Effector memory CD4-positive, alpha-beta T cell (primary cell): ENCODE results near the gene MIA2.
"Not testable (repeated sequence)": the region's sequence is repeated elsewhere in the genome, so short reads cannot be mapped to it uniquely, and the experiment has no call there.

ENCODE experiments used
- DNase-seq, 3 donors: peaks; one replicate each; pipeline ENCODE4 v3.0.0-alpha.2; 2020
- H3K27ac ChIP-seq: 2 replicates; pipeline ENCODE4 v1.7.0; 2013; ENCODE audit warnings: mild to moderate bottlenecking, low read length, moderate library complexity; ENCODE audit not compliant: insufficient read depth, poor library complexity, severe bottlenecking
- H3K27me3 ChIP-seq: replicated peaks from 2 replicates; pipeline ENCODE4 v1.7.0; 2013; ENCODE audit warnings: mild to moderate bottlenecking, low read length; ENCODE audit not compliant: insufficient read depth, control insufficient read depth, poor library complexity, severe bottlenecking
- H3K36me3 ChIP-seq: 2 replicates; pipeline ENCODE4 v1.7.0; 2013; ENCODE audit warnings: mild to moderate bottlenecking, low read length, moderate library complexity; ENCODE audit not compliant: control insufficient read depth, insufficient read depth
- H3K4me1 ChIP-seq: 2 replicates; pipeline ENCODE4 v1.7.0; 2013; ENCODE audit warnings: low read length, mild to moderate bottlenecking; ENCODE audit not compliant: control insufficient read depth, insufficient read depth, poor library complexity, severe bottlenecking
- H3K4me3 ChIP-seq: 2 replicates; pipeline ENCODE4 v1.7.0; 2013; ENCODE audit warnings: low read length, low read depth, mild to moderate bottlenecking; ENCODE audit not compliant: insufficient read depth, poor library complexity, severe bottlenecking
- H3K9me3 ChIP-seq: 2 replicates; pipeline ENCODE4 v1.7.0; 2013; ENCODE audit warnings: mild to moderate bottlenecking, low read length, moderate library complexity; ENCODE audit not compliant: control insufficient read depth

Gene MIA2

DNA sequence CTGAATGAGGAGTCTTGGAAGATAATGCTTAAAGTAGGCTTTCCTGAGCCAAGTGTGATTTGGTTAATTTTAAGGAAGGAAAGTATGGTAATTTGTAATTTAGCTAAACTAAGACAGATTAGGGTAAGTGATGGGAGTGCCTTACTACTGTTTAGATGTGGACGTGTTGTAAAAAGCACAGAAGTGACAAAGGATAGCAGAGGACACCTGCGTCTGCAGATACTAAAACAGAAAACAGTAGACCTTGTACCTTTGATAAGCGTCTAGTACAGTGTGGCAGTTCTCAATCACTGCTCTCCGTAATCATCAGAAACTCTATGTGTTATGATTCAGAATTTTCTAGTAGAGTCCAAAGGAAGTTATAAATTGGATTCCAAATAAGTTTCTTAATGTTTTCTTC, 58.0 kb downstream of the MIA2 start:
- no peak overlapping the region for H3K27ac ChIP-seq
- peaks cover 29% of the 10 kb centered on the region for H3K36me3 ChIP-seq
- no peaks in the 10 kb centered on the region for H3K27me3 ChIP-seq

DNA sequence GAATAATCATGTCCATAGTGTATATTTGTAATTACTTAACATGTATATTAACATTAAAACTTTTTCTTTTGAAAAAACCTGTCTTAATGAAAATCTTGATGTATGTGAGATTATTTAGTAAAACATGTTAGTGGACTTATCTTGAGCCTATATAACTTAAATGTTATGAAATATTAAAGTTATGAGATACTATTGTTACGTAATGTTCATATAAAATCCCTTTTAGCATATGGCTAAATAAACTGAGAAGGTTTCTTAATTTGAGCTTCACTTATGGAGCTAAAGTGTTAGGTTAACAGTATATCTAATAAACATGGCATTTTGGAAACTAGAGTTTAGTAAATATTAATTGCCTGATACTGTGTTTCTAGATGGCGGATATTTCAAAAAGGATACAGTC, 59.9 kb downstream of the MIA2 start:
- Histone ChIP-seq H3K4me3 (no peak overlapping the region), H3K4me1 (no peaks in the 10 kb centered on the region), H3K36me3 (peaks cover 29% of the 10 kb centered on the region), H3K27me3 (no peaks in the 10 kb centered on the region), H3K9me3 (no peaks in the 10 kb centered on the region), H3K27ac (no peak overlapping the region)
- DNase-seq, result no peak

More for the DNA sequence above, 58.0 kb downstream of the MIA2 start:
- no peak for DNase-seq
- no peaks in the 10 kb centered on the region for H3K9me3 ChIP-seq
- H3K4me3 ChIP-seq, result no peak overlapping the region
- H3K4me1 ChIP-seq, result no peaks in the 10 kb centered on the region

DNA sequence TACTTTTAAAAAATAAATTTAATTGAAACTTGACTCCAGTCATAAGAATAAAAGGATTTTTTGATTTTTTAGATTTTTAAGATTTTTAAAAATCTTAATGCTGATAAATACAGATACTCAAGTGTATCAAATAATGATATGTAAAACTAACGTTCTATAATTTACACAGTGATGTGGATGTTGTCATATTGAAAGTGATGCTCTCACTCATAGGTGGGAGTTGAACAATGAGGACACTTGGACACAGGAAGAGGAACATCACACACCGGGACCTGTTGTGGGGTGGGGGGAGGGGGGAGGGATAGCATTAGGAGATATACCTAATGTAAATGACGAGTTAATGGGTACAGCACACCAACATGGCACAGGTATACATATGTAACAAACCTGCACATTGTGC, 66.7 kb downstream of the MIA2 start:
- DNase-seq, H3K27me3 ChIP-seq, H3K4me1 ChIP-seq, H3K4me3 ChIP-seq, H3K9me3 ChIP-seq, H3K27ac ChIP-seq: not testable (repeated sequence)
- peaks cover 25% of the 10 kb centered on the region for H3K36me3 ChIP-seq

DNA sequence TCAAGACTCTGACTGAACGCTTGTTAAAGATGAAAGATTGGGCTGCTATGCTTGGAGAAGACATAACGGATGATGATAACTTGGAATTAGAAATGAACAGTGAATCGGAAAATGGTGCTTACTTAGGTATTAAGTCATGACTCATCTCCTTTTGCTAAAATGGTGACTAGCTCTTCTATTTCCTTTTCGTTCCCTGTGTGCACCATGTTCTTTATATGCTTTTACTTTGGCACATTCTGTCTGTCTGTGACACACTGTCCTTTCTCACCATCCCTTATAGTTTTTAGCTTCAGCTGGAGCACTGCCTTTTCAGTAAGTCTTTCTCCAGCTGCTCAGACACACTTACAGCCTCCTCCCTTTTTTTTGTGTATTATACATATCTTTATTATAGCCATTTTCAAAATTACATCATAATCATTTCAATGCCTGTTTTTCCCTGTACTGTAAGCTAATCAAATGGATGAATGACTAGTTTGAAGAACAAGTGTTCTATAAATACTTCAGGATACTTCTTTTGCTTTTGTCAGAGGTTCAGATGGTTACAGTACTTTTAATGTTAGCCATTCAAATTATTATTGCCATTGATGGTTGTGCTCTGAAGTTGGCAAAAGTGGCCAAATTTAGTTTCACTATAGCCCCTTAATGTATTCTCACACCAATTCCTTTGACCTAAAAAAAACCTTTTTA, 68.6 kb downstream of the MIA2 start:
- H3K27ac ChIP-seq, result no peak overlapping the region
- DNase-seq, result no peak
- peaks cover 22% of the 10 kb centered on the region for H3K36me3 ChIP-seq
- H3K4me3 ChIP-seq, result no peak overlapping the region
- H3K9me3 ChIP-seq, result no peaks in the 10 kb centered on the region
- H3K27me3 ChIP-seq, result no peaks in the 10 kb centered on the region
- no peaks in the 10 kb centered on the region for H3K4me1 ChIP-seq

DNA sequence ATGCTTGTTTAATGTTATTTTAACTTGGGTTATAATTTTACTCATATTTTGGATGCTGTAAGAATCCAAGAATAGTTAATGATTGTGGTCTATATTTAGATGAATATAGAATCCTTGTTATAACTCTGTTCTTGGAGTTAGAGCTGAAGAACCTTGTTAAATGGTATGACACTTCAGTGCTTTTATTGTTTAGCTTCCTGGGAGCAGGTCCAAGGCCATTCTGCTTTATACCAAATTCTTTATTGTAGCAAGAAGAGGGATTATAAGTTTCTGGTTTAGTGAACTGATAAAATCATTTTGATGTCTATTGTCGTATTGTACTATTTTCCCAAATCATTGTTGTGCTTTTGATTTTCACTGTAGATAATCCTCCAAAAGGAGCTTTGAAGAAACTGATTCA, 69.4 kb downstream of the MIA2 start:
- Histone ChIP-seq H3K4me3 (no peak overlapping the region), H3K4me1 (no peaks in the 10 kb centered on the region), H3K27me3 (no peaks in the 10 kb centered on the region), H3K27ac (no peak overlapping the region), H3K36me3 (peaks cover 25% of the 10 kb centered on the region), H3K9me3 (no peaks in the 10 kb centered on the region)
- no peak for DNase-seq

DNA sequence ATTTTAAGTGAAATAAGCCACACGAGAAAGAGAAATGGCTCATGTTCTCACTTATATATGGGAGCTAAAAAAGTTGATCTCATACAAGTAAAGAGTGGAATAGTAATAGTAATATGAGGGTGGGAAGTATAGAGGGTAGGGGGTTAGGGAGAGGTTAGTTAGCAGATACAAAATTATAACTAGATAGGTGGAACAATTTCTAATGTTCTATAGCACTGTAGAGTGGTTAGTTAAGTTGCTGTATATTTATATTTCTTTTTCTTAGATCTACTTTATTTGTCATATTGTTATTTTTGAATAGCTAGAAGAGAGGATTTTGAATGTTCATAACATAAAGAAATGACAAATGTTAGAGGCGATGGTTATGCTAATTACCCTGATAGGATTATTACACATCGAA, 74.1 kb downstream of the MIA2 start:
- Histone ChIP-seq H3K4me1 (no peaks in the 10 kb centered on the region), H3K36me3 (peaks cover 12% of the 10 kb centered on the region), H3K27ac (no peak overlapping the region), H3K4me3 (no peak overlapping the region), H3K9me3 (no peaks in the 10 kb centered on the region), H3K27me3 (no peaks in the 10 kb centered on the region)
- DNase-seq, result no peak

DNA sequence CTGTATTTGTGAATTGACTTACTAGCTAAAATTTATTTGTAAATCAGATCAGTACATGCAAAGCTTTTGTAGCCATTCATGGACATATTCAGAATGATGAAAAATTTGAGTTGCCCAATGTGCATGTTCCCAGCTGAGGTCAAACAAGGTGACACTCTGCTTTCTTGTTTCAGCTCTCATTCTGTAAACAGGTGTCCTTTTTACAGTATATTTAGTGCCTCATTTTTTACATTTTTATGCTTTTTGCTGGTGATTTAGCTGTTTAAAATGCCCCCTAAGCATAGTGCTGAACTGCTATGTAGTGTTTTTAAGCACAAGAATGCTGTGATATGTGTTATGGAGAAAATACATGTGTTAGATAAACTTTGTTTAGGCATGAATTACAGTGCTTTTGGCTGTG, 76.3 kb downstream of the MIA2 start:
- Histone ChIP-seq H3K4me1 (no peaks in the 10 kb centered on the region), H3K36me3 (peaks cover 12% of the 10 kb centered on the region), H3K4me3 (no peak overlapping the region), H3K27me3 (no peaks in the 10 kb centered on the region), H3K27ac (no peak overlapping the region), H3K9me3 (no peaks in the 10 kb centered on the region)
- DNase-seq, result no peak

DNA sequence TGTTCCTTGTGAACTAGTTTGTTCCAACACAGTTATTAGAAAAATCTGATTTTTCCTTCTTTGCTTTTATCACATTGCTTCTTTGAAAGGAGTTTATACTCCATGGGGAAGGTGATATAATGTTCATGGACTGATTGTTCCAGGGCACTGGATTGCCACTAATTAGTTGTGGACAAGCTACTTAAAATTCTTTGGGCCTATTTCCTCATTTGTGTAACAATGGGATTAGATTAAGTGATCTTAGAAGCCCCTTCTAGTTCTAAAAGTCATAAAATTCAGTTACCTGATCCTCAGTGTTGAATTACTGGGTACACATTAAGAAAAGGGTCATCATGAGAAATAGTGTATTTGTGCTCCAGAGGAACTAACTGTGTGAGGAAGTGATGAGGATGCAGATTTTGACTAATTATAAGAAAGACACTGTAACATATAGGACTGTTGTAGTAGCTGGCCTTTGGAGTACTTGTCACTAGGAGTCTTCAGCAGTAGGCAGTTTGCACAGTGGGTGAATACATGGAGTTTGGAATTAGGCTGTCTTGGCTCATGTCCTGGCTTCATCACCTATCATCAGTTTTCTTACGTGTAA, 82.2 kb downstream of the MIA2 start:
- DNase-seq, result no peak
- Histone ChIP-seq H3K4me3 (no peak overlapping the region), H3K27ac (no peak overlapping the region), H3K27me3 (no peaks in the 10 kb centered on the region), H3K4me1 (no peaks in the 10 kb centered on the region), H3K9me3 (no peaks in the 10 kb centered on the region), H3K36me3 (peaks cover 19% of the 10 kb centered on the region)

DNA sequence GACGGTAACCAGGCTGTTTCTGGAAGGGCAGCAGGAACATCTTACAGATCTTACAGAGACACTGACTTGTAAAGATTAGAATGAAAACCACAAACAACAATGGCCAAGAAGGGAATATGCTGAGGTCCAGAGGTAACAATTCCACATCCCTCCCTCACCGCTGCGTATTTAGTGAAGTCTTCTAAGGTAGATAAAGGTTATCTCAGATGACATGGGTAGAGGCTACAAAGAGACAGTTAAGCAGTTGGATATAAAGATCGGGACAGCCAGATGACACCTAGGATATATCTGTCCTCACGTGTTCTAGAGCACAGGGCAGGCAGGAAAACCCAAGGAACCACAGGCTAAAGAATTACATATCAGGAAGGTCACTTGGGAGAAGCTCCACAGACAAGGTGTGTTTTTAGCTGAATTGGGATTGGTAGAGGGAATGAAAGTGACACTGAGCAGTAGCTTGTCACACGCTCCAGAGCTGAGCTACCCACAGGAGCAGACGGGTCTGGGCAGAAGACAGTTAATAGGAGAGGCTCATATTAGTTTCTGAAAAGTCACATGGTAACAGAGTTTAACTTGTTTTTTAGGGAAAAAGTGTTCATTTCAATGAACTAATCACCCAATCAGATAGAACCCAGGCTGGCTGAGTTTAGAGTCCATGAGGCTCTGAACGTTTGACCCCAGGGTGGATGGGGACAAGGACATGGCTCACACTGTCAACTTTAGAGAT, 83.3 kb downstream of the MIA2 start:
- Histone ChIP-seq H3K9me3 (no peaks in the 10 kb centered on the region), H3K4me1 (no peaks in the 10 kb centered on the region), H3K27me3 (no peaks in the 10 kb centered on the region), H3K4me3 (no peak overlapping the region), H3K36me3 (peaks cover 20% of the 10 kb centered on the region), H3K27ac (no peak overlapping the region)
- no peak for DNase-seq

DNA sequence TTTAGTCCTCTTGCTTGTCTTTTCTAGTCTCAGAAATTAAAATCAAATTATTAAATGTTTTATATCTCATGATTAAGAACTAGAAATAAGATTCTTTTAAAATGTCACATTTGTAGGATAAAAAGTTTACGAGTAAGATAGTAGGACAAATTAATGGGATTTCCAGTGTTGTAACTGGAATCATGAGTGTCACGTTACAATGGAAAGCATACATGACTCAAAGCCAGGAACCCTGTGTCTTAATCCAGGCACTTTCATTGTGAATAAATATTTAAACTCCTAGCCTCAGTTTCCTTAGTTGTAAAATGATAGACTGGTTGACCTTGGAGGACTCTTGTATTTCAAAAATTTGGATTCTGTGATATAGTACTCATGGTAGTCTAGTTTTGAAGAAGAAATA, 84.9 kb downstream of the MIA2 start:
- Histone ChIP-seq H3K4me1 (no peaks in the 10 kb centered on the region), H3K9me3 (no peaks in the 10 kb centered on the region), H3K4me3 (no peak overlapping the region), H3K27ac (no peak overlapping the region), H3K27me3 (no peaks in the 10 kb centered on the region), H3K36me3 (peaks cover 19% of the 10 kb centered on the region)
- no peak for DNase-seq
